ENCODE results near the gene GALNT9. TPM values are rescaled to one million over a fixed set of nuclear protein-coding genes. Genes with fewer than 3 reads are reported as not detected.

GALNT9 gene
- total and polyA plus RNA-seq, 9 donors: 0.12 to 21.9 (median 1.3) TPM; not detected in 1

DNA sequence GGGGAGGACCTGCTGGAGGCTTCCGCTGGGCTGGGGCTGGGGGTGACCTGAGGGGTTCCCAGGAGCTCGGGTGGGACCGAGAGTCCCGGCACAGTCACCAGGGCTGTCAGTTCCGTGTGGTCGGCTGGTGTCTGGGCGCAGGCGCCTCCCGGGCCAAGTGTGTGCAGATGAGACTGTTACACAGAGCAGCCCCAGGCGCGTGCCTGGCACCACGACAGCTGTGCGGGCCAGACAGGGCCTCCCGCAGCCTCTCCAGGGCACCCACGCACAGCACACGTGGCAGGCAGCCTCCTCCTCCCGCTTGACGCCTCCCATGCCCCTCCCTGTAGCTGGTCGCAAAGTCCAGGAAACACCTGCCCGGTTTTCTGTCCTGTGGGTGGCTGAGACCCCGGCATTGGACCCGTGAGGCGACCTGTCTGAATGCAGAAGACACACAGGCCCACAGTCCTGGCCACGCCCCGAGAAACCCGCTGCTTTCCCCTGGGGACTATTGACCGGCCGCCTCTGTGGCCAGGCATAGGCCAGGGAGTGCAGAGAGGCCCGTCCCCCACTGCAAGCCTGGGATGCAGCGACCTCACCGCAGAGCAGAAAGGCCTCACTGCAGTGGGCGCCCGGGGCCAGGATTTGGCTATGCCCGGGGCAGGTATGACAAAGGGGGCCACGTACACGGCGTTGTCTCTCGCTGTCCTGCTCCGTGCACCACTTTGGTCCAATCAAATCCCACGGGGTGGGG, 12.1 kb upstream of the GALNT9 start:
- Histone ChIP-seq H3K9me3 (no peaks in the 10 kb centered on the region), H3K4me1 (ENCODE audit: insufficient read depth) (no peaks in the 10 kb centered on the region), H3K4me3 (no peak overlapping the region), H3K27ac (no peak overlapping the region), H3K27me3 (no peaks in the 10 kb centered on the region), H3K36me3 (no peaks in the 10 kb centered on the region)
- no peak for TF ChIP-seq POLR2A (IDR thresholded peaks at IDR 0.05)
- TF ChIP-seq, protein P1, sequence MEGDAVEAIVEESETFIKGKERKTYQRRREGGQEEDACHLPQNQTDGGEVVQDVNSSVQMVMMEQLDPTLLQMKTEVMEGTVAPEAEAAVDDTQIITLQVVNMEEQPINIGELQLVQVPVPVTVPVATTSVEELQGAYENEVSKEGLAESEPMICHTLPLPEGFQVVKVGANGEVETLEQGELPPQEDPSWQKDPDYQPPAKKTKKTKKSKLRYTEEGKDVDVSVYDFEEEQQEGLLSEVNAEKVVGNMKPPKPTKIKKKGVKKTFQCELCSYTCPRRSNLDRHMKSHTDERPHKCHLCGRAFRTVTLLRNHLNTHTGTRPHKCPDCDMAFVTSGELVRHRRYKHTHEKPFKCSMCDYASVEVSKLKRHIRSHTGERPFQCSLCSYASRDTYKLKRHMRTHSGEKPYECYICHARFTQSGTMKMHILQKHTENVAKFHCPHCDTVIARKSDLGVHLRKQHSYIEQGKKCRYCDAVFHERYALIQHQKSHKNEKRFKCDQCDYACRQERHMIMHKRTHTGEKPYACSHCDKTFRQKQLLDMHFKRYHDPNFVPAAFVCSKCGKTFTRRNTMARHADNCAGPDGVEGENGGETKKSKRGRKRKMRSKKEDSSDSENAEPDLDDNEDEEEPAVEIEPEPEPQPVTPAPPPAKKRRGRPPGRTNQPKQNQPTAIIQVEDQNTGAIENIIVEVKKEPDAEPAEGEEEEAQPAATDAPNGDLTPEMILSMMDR (IDR thresholded peaks at IDR 0.05): no peak
- TF ChIP-seq EP300 (IDR thresholded peaks at IDR 0.05): no peak
- intact Hi-C loops (cut with DNase I): no loop called here
- DNase-seq: no peak
- 72 to 80% (median 78%) methylated on average over 37 to 40 of the region's 40 CpGs for WGBS, 3 donors

DNA sequence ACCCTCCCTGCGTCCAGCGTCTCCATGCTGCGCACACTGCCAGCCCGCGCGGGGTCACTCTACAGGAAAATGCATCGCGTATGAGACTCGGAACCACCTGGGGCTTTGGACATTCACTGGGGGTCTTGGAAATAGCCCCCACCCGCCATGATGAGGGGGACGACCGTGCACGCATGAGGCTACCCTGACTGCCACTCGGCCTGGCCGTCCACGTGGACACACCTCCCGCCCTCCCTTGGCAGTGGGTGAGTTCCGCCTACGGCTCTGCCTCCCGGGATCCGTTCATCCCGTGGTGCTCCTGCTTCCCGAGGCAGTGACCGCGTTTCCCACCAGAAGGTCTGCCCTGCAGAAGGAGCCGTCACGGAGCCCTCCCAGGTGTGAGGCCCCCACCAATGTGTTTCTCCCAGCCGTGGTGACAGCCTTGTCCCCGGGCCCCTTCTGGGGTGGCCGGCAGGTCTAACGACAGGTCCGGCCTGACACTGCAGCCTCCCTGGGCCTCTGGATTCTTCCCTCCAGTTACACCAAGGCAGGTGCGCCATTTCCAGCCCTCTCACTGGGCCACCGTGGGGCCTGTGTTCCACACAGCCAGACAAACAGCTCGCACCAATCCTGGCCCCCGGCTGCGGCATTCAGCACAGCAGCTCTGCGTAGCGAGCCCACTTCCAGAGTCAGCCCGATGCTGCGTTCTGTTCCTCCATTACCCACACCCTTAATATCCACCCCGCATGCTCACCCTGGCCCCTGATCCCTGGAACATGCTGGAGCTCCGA, 11.1 kb upstream of the GALNT9 start:
- Histone ChIP-seq H3K4me1 (ENCODE audit: insufficient read depth) (no peaks in the 10 kb centered on the region), H3K27me3 (no peaks in the 10 kb centered on the region), H3K9me3 (no peaks in the 10 kb centered on the region), H3K4me3 (no peak overlapping the region), H3K27ac (no peak overlapping the region), H3K36me3 (no peaks in the 10 kb centered on the region)
- intact Hi-C loops (cut with DNase I): no loop called here
- TF ChIP-seq, protein P1 (IDR thresholded peaks at IDR 0.05): no peak
- TF ChIP-seq POLR2A (IDR thresholded peaks at IDR 0.05) (no peak), EP300 (IDR thresholded peaks at IDR 0.05) (no peak)
- DNase-seq: no peak
- WGBS, 3 donors: 77 to 89% (median 88%) methylated on average over 43 of the region's 43 CpGs

DNA sequence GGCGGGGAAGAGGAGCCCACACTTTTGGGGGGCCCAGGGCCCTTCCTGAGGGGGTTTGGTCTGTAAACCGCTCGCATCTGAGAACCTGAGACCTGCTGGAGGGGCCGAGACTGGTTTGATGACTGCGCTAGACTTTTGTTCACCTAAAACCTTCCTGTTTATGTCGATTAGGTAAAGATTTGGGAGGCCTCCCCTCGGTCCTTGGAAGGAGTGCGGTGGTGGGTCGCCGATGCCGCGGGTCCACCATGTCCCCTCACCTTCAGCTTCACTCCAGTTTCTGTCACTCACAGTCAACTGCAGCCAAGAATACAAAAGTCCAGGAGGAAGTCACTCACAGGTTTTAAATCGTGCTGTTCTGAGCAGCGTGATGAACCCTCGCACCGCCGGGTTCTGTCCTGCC, 10.5 kb upstream of the GALNT9 start:
- TF ChIP-seq EP300 (IDR thresholded peaks at IDR 0.05): no peak
- TF ChIP-seq, protein P1 (IDR thresholded peaks at IDR 0.05): no peak
- no peak for TF ChIP-seq POLR2A (IDR thresholded peaks at IDR 0.05)
- no peaks in the 10 kb centered on the region for H3K4me1 ChIP-seq (ENCODE audit: insufficient read depth)
- H3K9me3 ChIP-seq: no peaks in the 10 kb centered on the region
- H3K36me3 ChIP-seq: no peaks in the 10 kb centered on the region
- DNase-seq: no peak
- intact Hi-C loops (cut with DNase I): no loop called here
- H3K27me3 ChIP-seq: no peaks in the 10 kb centered on the region
- no peak overlapping the region for H3K27ac ChIP-seq
- no peak overlapping the region for H3K4me3 ChIP-seq
- WGBS, 3 donors: 77 to 92% (median 86%) methylated on average over 17 of the region's 17 CpGs

DNA sequence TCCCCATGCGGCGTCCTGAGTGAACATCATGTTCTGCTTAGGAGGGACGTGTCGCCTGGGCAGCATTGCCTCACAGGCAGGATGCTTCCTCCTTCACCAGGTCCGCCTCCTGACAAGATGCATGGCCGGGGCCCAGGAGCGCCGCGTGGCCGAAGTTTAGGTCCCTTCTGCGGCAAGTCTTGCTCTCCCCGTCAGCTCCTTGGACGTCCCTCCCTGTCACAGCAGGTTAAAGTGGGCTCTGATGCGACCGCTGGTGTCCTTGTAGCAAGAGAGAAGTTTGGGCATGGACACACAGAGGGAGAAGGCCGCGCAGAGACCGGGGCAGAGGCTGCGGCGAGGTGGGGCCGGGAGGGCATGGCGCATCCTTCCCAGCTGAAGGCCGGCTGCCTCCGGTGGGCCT, 9.4 kb upstream of the GALNT9 start:
- WGBS, 3 donors: 85 to 88% (median 86%) methylated on average over 24 of the region's 24 CpGs
- Histone ChIP-seq H3K4me3 (no peak overlapping the region), H3K27ac (no peak overlapping the region), H3K9me3 (no peaks in the 10 kb centered on the region), H3K4me1 (ENCODE audit: insufficient read depth) (no peaks in the 10 kb centered on the region), H3K36me3 (no peaks in the 10 kb centered on the region), H3K27me3 (no peaks in the 10 kb centered on the region)
- intact Hi-C loops (cut with DNase I): no loop called here
- DNase-seq: no peak
- TF ChIP-seq POLR2A (IDR thresholded peaks at IDR 0.05): no peak
- TF ChIP-seq EP300 (IDR thresholded peaks at IDR 0.05): no peak
- TF ChIP-seq, protein P1 (IDR thresholded peaks at IDR 0.05): no peak

Measured in ovary (tissue), 9 donors.